Neural cell (in vitro differentiated cells): ENCODE data around the gene ITGA5. TPM values are rescaled to one million over a fixed set of nuclear protein-coding genes. Genes with fewer than 3 reads are reported as not detected.

Experiments used
- H2AFZ ChIP-seq: fragments of 200-600, 300-800 bp; sonication (generic), shearing (Covaris generic); 2 replicates; pipeline ENCODE4 v1.6.0; 2014; ENCODE audit warnings: low read depth, mild to moderate bottlenecking, antibody characterized with exemption, low read length, moderate library complexity
- H3F3A ChIP-seq: fragments of 200-600 bp; shearing (Covaris generic); 2 replicates; pipeline ENCODE4 v1.6.1; 2016; ENCODE audit warnings: mild to moderate bottlenecking, moderate library complexity, mixed read lengths, antibody characterized with exemption, low read length; ENCODE audit not compliant: insufficient read depth, poor library complexity, severe bottlenecking
- H3K27ac ChIP-seq: fragments of 200-600, 300-800 bp; sonication (generic), shearing (Covaris generic); 2 replicates; pipeline ENCODE4 v1.5.1; 2014; ENCODE audit warnings: mild to moderate bottlenecking, low read length, moderate library complexity
- H3K27me3 ChIP-seq: fragments of 300-800, 200-600 bp; sonication (generic), shearing (Covaris generic); 2 replicates; pipeline ENCODE4 v1.6.0; 2014; ENCODE audit warnings: mild to moderate bottlenecking, low read depth, low read length, moderate library complexity; ENCODE audit not compliant: insufficient read depth
- H3K36me3 ChIP-seq: fragments of 300-800, 200-600 bp; sonication (generic), shearing (Covaris generic); 2 replicates; pipeline ENCODE4 v1.5.1; 2014; ENCODE audit warnings: mild to moderate bottlenecking, antibody characterized with exemption, low read length, moderate library complexity; ENCODE audit not compliant: insufficient read depth
- H3K4me2 ChIP-seq: fragments of 300-800, 200-600 bp; sonication (generic), shearing (Covaris generic); 2 replicates; pipeline ENCODE4 v1.6.0; 2014; ENCODE audit warnings: mild to moderate bottlenecking, low read length
- H3K4me3 ChIP-seq: fragments of 300-800, 200-600 bp; sonication (generic), shearing (Covaris generic); 2 replicates; pipeline ENCODE4 v1.5.1; 2014; ENCODE audit warnings: mild to moderate bottlenecking, low read length, moderate library complexity
- H3K79me2 ChIP-seq: fragments of 200-600 bp; shearing (Covaris generic); replicated peaks from 2 replicates; pipeline ENCODE4 v1.6.0; 2014; ENCODE audit warnings: mild to moderate bottlenecking, low read length, moderate library complexity; ENCODE audit not compliant: insufficient read depth
- H3K9ac ChIP-seq: fragments of 300-800, 200-600 bp; sonication (generic), shearing (Covaris generic); 2 replicates; pipeline ENCODE4 v1.6.1; 2016; ENCODE audit warnings: mild to moderate bottlenecking, low read length, mixed read lengths
- H3K9me2 ChIP-seq: fragments of 200-600 bp; shearing (Covaris generic); 2 replicates; pipeline ENCODE4 v1.6.1; 2016; ENCODE audit warnings: mild to moderate bottlenecking, low read length, mixed read lengths; ENCODE audit not compliant: insufficient read depth
- H3K9me3 ChIP-seq: fragments of 200-600, 300-800 bp; sonication (generic), shearing (Covaris generic); 2 replicates; pipeline ENCODE4 v1.6.1; 2016; ENCODE audit warnings: mild to moderate bottlenecking, mixed run types, low read length, moderate library complexity, mixed read lengths
- H4K20me1 ChIP-seq: fragments of 200-600 bp; shearing (Covaris generic); 2 replicates; pipeline ENCODE4 v1.6.1; 2016; ENCODE audit warnings: mild to moderate bottlenecking, mixed run types; ENCODE audit not compliant: insufficient read depth
- CTCF ChIP-seq: fragments of 450-650 bp; IDR thresholded peaks from 2 replicates; pipeline ENCODE4 v1.5.1; 2014; ENCODE audit warnings: antibody characterized with exemption, mild to moderate bottlenecking, moderate library complexity; ENCODE audit not compliant: poor library complexity, severe bottlenecking
- EP300 ChIP-seq: fragments of 450-650 bp; conservative IDR thresholded peaks from 2 replicates; pipeline ENCODE4 v1.6.1; 2014; ENCODE audit warnings: antibody characterized with exemption, mild to moderate bottlenecking, moderate library complexity; ENCODE audit not compliant: poor library complexity, severe bottlenecking
- EZH2 ChIP-seq: fragments of 200-600, 300-800 bp; shearing (Covaris generic), sonication (generic); IDR thresholded peaks from 2 replicates; pipeline ENCODE4 v1.6.1; 2014; ENCODE audit warnings: antibody characterized with exemption, low read length, borderline replicate concordance, mild to moderate bottlenecking; ENCODE audit not compliant: insufficient read depth, poor library complexity, severe bottlenecking
- MXI1 ChIP-seq: fragments of 450-650 bp; conservative IDR thresholded peaks from 2 replicates; pipeline ENCODE4 v1.6.1; 2014; ENCODE audit warnings: antibody characterized with exemption, mild to moderate bottlenecking; ENCODE audit not compliant: poor library complexity, severe bottlenecking
- POLR2AphosphoS5 ChIP-seq: IDR thresholded peaks from 2 replicates; pipeline ENCODE4 v1.6.1; 2012
- RAD21 ChIP-seq: fragments of 450-650 bp; conservative IDR thresholded peaks from 2 replicates; pipeline ENCODE4 v1.6.1; 2014; ENCODE audit warnings: antibody characterized with exemption, mild to moderate bottlenecking, moderate library complexity
- SMC3 ChIP-seq: fragments of 450-650 bp; conservative IDR thresholded peaks from 2 replicates; pipeline ENCODE4 v1.6.1; 2014; ENCODE audit warnings: antibody characterized with exemption, mild to moderate bottlenecking, moderate library complexity; ENCODE audit not compliant: poor library complexity
- TAF1 ChIP-seq: IDR thresholded peaks from 2 replicates; pipeline ENCODE4 v1.6.1; 2012; ENCODE audit warnings: low read depth
- polyA plus RNA-seq: library from polyadenylated mRNA; depleted of rRNA; stranded (reverse); fragments of >200 nt; gene quantifications from 2 replicates; pipeline ENCODE4 v1.2.3, GENCODE V29; 2014
- TF ChIP-seq, protein P1 (sequence below): IDR thresholded peaks from 2 replicates; pipeline ENCODE4 v1.6.1; 2012; ENCODE audit warnings: borderline replicate concordance

Gene ITGA5
- polyA plus RNA-seq, 1 donor from 2014 or later = not detected

DNA sequence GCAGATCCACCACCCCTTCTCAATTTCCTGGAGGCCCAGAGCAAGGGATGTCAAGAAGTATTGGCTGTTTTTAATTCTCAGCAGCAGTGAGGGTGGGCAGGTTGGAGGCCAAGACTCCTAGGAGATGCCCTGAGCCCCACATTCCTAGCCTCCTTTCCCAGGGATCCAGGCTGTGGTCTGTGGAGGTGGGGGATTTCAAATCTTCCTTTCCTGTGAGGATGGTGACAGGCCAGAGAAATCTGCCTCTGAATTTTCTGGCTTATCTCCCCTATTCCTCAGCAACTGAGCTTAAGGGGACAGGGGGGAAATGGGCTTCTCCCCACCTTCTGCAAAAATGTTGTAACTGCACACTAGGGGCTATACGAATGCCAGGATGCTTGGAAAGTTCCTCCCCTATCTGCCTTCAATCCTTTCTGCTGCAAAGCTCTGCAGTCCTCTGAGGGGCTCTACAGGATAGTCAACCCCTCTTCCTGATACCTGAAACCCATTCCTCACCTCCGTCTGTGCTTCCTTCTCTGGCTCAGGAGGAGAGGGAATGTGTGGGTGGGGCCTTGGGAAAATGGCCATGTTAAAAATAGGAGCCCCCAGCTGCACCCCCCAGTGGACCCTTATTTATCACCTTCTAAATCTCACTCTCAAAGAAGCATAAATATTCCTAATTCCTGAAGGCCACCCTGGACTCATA, 61.4 kb downstream of the ITGA5 start:
- H3K9ac ChIP-seq = peak overlapping the region; percentile 94
- peak overlapping the region; percentile 99 for H3K27ac ChIP-seq
- H2AFZ ChIP-seq = no peak overlapping the region
- peaks cover 17% of the 10 kb centered on the region for H3K79me2 ChIP-seq
- peak overlapping the region; percentile 84 for H3K4me2 ChIP-seq
- H3F3A ChIP-seq = peaks cover 4% of the 10 kb centered on the region
- no peaks in the 10 kb centered on the region for H3K27me3 ChIP-seq
- no peaks in the 10 kb centered on the region for H3K9me2 ChIP-seq
- H3K36me3 ChIP-seq = no peaks in the 10 kb centered on the region
- H3K9me3 ChIP-seq = no peaks in the 10 kb centered on the region
- H4K20me1 ChIP-seq = no peaks in the 10 kb centered on the region
- TF ChIP-seq TAF1 = peak; percentile 30
- TF ChIP-seq, protein P1, sequence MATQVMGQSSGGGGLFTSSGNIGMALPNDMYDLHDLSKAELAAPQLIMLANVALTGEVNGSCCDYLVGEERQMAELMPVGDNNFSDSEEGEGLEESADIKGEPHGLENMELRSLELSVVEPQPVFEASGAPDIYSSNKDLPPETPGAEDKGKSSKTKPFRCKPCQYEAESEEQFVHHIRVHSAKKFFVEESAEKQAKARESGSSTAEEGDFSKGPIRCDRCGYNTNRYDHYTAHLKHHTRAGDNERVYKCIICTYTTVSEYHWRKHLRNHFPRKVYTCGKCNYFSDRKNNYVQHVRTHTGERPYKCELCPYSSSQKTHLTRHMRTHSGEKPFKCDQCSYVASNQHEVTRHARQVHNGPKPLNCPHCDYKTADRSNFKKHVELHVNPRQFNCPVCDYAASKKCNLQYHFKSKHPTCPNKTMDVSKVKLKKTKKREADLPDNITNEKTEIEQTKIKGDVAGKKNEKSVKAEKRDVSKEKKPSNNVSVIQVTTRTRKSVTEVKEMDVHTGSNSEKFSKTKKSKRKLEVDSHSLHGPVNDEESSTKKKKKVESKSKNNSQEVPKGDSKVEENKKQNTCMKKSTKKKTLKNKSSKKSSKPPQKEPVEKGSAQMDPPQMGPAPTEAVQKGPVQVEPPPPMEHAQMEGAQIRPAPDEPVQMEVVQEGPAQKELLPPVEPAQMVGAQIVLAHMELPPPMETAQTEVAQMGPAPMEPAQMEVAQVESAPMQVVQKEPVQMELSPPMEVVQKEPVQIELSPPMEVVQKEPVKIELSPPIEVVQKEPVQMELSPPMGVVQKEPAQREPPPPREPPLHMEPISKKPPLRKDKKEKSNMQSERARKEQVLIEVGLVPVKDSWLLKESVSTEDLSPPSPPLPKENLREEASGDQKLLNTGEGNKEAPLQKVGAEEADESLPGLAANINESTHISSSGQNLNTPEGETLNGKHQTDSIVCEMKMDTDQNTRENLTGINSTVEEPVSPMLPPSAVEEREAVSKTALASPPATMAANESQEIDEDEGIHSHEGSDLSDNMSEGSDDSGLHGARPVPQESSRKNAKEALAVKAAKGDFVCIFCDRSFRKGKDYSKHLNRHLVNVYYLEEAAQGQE = no peak
- peak overlapping the region; percentile 68 for H3K4me3 ChIP-seq

DNA sequence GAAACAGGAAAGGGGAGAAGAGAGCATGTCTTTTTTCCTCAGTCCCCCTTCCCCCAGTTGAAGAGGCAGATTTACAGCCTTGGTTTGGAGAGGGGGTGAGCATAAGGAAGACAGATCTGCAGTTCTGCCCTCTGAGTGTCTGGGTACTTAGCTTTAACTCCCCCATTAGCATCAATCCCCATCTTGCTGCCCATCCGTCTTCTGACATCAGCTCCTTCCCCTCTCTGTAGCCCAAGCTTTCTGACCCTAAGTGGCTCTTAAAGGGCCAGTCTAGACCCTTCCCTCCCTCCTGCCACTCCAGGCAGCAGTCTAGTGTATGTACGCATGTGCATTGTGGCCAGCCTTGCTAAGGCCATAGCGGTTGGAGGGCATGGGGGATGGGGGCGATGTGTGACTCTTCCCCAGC, 62.1 kb downstream of the ITGA5 start:
- no peaks in the 10 kb centered on the region for H4K20me1 ChIP-seq
- peaks cover 4% of the 10 kb centered on the region for H3F3A ChIP-seq
- TF ChIP-seq SMC3 = no peak
- no peak for TF ChIP-seq POLR2AphosphoS5
- no peak for TF ChIP-seq EZH2
- no peak for TF ChIP-seq RAD21
- no peak for TF ChIP-seq CTCF
- TF ChIP-seq TAF1 = no peak
- H3K4me2 ChIP-seq = peak overlapping the region; percentile 84
- H3K27me3 ChIP-seq = no peaks in the 10 kb centered on the region
- H3K4me3 ChIP-seq = peak overlapping the region; percentile 68
- H3K9me3 ChIP-seq = no peaks in the 10 kb centered on the region
- peak overlapping the region; percentile 99 for H3K27ac ChIP-seq
- peaks cover 17% of the 10 kb centered on the region for H3K79me2 ChIP-seq
- H3K9me2 ChIP-seq = no peaks in the 10 kb centered on the region
- H2AFZ ChIP-seq = no peak overlapping the region
- no peaks in the 10 kb centered on the region for H3K36me3 ChIP-seq
- H3K9ac ChIP-seq = peak overlapping the region; percentile 94

DNA sequence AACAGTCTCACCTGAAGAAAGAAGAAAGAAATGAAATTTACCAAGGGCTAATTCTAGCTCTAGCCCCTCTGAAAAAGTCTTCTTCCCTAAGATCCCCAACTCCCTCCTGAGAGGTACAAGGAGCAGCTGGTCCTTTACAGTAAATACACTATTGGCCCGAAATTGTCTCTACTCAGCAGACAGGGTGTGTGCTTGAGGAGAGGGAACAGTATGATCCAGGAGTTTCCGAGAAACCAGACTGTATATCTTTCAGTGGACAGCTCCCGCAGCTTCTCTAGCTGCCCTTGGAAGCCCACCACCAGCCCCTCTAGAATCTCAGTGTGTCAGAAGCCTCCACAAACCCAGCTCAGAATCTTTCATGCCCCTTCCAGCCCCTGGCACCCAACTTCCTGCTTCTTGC, 62.8 kb downstream of the ITGA5 start:
- TF ChIP-seq EZH2 (no peak), TAF1 (no peak), MXI1 (no peak), POLR2AphosphoS5 (no peak), SMC3 (no peak), RAD21 (no peak), EP300 (no peak), CTCF (no peak)
- TF ChIP-seq, protein P1 = no peak
- H3K27me3 ChIP-seq = no peaks in the 10 kb centered on the region
- no peaks in the 10 kb centered on the region for H3K9me2 ChIP-seq
- H3K4me3 ChIP-seq = peak overlapping the region; percentile 68
- H3F3A ChIP-seq = peaks cover 5% of the 10 kb centered on the region
- no peaks in the 10 kb centered on the region for H3K36me3 ChIP-seq
- no peak overlapping the region for H3K27ac ChIP-seq
- peak overlapping the region; percentile 94 for H3K9ac ChIP-seq
- no peak overlapping the region for H3K4me2 ChIP-seq
- H3K79me2 ChIP-seq = peaks cover 17% of the 10 kb centered on the region
- H4K20me1 ChIP-seq = no peaks in the 10 kb centered on the region
- no peaks in the 10 kb centered on the region for H3K9me3 ChIP-seq
- H2AFZ ChIP-seq = no peak overlapping the region
